NCI-H1694 (cell line): Measurements from ENCODE around the gene ZBTB42.
A peak's percentile ranks its signal among the peaks of the same experiment; 100 is the strongest.

Source experiments
- DNase-seq: peaks from one replicate; lab custom pipeline; 2025; lab: John Stamatoyannopoulos, UW

ZBTB42 gene

GRCh38 chr14:104800771-104801519, at the start of gene ZBTB42:
Gene ZBTB42, plus strand, starts transcription at chr14:104801101. Its CDS starts 97 bp downstream, at chr14:104801198.
- peak; percentile 39 for DNase-seq

DNA sequence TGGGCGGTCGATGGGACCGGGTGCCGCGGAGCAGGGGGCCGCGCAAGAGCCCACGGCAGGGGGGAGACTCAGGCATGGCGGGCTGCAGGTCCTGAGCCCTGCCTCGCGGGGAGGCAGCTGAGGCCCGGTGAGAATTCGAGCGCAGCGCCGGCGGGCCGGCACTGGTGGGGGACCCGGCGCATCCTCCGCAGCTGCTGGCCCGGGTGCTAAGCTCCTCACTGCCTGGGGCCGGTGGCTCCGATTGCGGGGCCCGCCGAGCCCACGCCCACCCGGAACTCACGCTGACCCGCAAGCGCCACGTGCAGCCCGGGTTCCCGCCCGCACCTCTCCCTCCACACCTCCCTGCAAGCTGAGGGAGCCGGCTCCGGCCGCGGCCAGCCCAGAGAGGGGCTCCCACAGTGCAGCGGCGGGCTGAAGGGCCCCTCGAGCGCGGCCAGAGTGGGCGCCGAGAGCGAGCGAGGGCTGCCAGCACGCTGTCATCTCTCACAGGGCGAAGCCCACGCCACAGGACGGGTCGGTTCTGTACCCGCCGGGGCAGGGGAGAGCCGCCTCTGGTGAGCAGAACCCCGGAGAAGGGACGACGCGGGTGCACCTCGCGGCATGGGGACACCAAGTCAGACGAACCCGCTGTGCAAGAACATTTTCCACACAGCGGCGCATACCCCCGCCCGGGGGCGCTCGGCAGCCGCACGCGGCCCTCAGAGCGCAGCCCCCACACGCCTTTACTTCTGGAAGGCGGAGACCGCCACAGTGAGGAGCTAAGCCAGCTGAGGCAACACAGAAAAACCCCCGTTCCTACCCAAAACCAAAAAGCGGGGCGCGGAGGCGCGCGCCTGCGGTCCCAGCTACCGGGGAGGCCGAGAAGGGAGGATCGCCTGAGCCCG, 49.1 kb upstream of the ZBTB42 start:
- no peak for DNase-seq

DNA sequence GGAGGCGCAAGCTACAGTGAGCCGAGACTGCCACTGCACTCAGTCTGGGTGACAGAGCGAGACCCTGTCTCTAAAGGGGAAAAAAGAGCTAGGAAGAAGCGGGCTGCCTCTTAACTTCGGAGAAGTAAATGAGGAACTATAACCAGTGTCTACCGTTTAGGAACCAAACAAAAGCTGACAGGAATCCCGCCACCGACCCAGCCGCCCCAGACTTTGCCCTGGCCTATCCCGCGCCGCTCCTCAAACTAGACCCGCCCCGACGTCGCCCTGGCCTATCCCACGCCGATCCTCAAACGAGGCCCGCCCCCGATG, 48.5 kb upstream of the ZBTB42 start:
- no peak for DNase-seq

DNA sequence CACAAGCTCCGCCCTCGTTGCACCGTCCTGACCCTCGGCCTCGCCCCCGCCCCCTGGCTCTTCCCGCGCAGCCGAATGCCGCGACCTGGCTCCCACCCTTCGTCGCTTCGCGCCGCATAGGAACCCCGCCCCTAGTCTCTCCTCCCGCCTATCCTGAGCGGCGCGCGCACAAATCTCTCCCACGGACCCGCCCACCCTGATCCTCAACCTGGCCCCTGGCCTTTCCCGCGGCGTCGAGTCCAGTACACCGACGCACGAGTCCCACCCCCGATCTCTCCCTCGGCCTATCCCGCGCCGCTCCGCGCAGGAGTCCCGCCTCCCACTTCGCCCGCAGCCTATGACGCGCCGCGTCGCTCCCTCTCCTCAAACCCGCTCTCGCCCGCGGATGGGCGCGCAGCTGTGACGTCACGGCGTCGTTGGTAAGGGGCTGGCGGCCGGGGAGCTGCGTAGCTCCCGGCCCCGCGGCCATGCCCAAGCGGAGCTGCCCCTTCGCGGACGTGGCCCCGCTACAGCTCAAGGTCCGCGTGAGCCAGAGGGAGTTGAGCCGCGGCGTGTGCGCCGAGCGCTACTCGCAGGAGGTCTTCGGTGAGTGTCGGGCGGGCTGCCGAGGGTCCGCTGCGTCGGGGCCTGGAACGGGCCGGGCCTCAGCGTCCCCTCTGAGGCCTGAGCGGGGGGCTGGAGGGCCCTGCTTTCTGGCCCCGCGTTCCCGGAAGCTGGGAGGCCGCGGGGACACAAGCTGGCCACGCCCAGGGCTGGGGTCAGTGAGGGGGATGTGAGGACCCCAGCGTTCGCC, 48.0 kb upstream of the ZBTB42 start, which contains the start of gene SIVA1:
Gene SIVA1 (plus strand): TSS at position 413 of the 793 bp plus-strand sequence. CDS start 55 bp downstream, at position 468.
- DNase-seq = peak; percentile 100

GRCh38 chr14:104753528-104754212, 47.2 kb upstream of the ZBTB42 start:
- DNase-seq = no peak

- no peak for DNase-seq
These were observed 46.6 kb upstream of the ZBTB42 start for GRCh38 chr14:104754213-104754851.

- no peak for DNase-seq
These were observed 45.3 kb upstream of the ZBTB42 start for GRCh38 chr14:104755621-104756020.

DNA sequence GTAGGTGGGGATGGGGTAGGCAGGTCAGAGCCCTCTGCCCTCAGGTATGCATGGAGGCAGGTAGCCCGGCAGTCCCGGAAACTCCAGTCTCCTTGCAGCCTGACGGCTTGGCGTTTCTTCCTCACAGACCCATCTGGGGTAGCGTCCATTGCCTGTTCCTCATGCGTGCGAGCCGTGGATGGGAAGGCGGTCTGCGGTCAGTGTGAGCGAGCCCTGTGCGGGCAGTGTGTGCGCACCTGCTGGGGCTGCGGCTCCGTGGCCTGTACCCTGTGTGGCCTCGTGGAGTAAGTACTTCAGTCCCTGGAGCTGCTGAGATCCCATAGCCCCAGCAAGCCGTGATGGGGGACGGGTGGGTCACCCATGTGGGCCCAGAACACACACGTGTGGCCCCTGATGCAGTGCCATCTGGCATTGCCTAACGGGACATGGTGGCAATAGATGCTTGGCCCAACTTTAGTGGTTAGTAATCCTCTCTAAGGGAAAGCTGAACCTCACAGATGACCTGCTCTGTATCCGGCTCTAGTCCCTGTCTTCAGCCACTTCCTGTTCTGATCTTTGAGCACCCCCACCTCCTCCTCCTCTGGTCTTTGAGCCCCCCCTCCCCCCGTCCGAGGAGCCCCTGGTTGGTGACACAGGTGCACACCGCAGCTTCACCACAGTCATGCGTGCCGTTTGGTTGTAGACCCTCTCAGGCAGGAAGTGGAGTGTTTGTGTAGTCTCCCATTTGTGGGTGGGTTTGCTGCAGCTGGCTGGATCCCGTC, 44.2 kb upstream of the ZBTB42 start:
- DNase-seq = no peak

DNA sequence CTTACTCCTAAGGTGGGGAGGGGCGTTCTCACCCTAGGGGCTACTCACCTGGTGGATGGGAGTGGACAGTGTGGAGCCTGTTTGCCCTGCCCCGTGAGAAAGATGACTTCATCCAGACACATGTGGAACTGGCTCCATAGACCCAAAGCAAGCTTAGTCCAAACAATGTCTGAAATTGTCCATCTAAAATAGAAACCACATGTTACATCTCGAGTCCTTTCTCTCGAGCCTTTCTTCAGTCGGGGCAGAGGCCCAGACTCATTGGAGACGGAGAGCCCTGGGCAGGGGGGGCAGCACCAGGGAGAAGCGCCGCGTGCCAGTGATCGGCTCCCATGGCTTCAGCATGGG, 43.7 kb upstream of the ZBTB42 start:
- no peak for DNase-seq

DNA sequence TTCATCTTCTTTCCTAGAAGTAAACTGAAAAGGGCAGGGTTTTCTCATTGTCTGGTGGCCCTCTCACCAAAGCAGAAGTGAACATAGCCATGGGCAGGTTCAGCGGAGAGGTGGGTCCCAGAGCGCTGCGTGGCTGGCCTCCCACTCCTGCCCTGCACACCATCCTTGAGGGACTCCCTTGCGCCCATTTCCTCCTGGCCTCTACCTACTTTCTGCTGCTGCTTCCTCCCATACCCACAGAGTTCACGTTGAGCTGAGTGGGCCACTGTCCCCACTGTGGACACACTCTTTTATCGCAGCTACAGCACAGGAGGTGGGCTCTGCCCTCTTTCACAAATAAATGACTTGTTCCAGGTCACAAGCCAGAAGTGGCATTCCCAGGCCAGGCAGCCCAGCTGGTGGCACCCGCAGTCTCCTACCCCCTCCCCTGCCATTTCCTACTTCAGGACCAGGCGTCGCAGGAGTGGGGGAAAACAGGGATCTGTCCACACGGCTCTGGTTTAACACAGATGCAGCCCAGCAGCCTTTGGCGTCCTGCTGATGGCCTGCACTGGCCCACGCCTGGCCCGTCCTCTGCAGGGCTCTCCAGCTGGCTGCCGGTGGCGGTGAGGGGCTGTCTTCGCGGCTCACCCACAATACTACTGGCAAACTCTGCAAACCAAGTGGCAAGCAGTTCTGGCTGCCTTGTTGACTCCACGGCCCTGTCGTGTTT, 43.1 kb upstream of the ZBTB42 start:
- DNase-seq = no peak

DNA sequence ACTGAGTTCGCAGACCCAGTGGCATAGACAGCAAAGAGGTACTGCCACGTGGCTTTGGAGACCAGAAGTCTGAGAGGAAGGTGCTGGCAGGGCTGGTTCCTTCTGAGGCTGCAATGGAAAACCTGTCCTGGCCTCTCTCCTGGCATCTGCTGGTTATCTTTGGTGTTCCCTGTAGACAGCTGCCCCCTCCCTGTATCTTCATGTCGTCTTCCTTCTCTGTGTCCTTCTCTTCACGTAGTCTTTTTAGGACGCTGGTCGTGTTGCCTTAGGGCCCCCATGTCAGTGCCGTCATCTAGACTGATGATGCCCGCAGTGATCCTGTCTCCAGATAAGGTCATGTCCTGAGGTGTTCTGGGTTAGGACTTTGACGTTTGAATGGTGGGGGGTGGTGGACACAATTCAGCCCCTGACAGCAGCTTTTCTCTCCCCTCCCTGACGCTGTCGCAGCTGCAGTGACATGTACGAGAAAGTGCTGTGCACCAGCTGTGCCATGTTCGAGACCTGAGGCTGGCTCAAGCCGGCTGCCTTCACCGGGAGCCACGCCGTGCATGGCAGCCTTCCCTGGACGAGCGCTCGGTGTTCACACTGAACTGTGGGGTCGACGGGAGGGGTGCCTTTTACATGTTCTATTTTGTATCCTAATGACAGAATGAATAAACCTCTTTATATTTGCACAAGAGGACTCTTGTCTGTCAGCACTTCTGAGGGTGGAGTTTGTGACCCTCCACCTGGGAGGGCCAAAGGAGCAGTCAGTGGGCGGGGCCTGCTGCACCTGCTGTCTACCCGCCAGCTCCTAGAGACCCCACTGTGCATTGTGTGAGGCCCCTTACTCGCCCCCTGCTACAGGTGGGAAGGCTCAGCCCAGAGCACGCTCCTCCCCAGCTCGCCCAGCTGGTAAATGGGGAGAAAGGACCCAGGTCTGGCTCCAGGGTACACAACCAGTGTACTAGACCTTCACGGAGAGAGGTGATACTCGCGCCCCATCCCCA, 41.6 kb upstream of the ZBTB42 start:
- DNase-seq = no peak

- no peak for DNase-seq
These were observed 35.4 kb upstream of the ZBTB42 start for GRCh38 chr14:104765517-104765916.

DNA sequence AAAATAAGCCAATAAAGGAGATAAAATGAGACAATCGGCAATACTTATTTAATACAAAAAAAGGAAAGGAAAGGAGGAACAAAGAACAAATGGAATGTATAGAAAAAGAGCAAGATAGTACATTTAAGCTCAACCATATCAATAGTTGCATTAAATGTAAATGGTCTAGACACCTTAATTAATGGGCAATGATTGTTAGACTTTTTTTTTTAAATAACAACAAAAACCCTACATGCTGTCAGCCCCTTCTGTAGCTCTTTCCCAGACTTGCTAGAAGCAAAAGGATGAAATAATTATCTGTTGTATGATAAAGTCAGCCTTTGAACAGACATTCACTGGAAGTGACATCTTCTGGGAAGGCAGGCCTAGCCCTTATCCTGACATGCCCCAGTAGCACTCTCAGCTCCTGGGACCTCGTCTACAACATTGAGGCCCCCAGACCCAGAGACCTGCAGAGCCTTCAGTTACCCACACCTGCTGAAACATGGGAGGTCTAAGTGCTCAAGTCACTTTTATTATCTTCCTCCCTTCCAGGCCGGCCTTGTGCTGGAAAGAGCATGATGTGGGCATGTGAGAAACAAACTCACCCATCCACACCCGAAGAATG, 34.5 kb upstream of the ZBTB42 start:
- DNase-seq = no peak

DNA sequence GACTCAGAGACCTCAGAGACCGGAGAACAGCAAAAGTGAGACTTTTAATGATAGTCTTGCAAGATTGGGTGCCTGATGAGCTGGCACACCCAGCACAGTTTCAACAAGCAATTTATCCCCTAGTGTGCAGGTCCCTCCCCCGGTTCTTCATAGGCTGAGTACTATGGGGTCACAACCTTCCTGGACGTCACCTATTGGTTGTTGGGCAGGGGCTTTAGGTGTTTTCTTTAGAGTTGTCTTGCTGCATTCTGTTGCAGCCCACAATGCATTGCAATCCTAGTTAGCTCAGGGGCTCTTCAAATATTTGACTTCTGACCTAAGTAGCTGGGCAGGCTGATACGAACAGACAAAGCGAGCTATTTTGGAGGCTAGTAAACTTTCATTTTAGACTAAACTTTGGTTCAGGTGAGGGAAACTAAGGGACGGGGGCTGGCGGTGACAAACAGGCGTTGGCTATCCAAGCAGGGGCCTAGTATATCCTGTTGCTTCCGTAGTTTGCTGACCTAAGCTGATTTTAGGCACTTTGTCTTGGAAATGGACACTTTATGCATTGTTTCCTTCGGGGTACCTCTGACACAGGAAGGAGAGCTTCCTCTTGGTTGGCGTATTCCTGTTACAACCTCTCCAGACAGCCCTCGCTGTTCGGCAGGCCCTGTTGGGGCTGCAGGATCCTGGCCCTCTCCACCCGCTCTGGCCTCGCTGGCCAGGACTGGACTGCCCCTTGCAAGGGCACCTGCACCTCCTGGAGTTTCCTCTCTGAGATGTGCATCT, 33.9 kb upstream of the ZBTB42 start:
- no peak for DNase-seq

- no peak for DNase-seq
These were observed 33.3 kb upstream of the ZBTB42 start for GRCh38 chr14:104767634-104767918.

- peak; percentile 94 for DNase-seq
These were observed 32.2 kb upstream of the ZBTB42 start for GRCh38 chr14:104768437-104769323.
